ENCODE results near the gene AMZ2.
"Not testable (repeated sequence)": the region's sequence is repeated elsewhere in the genome, so short reads cannot be mapped to it uniquely, and the experiment has no call there.

AMZ2 gene

GRCh38 chr17:68205251-68205807 is 42.5 kb upstream of the AMZ2 start:
- peak; percentile 62 for TF ChIP-seq CTCF (IDR thresholded peaks at IDR 0.05; ENCODE audit: insufficient read depth, low read depth, low read length, missing control alignments)
- DNase-seq (ENCODE audit: low read depth): peak; percentile 85
- H3K4me3 ChIP-seq (ENCODE audit: low read length): peak overlapping the region; percentile 72

DNA sequence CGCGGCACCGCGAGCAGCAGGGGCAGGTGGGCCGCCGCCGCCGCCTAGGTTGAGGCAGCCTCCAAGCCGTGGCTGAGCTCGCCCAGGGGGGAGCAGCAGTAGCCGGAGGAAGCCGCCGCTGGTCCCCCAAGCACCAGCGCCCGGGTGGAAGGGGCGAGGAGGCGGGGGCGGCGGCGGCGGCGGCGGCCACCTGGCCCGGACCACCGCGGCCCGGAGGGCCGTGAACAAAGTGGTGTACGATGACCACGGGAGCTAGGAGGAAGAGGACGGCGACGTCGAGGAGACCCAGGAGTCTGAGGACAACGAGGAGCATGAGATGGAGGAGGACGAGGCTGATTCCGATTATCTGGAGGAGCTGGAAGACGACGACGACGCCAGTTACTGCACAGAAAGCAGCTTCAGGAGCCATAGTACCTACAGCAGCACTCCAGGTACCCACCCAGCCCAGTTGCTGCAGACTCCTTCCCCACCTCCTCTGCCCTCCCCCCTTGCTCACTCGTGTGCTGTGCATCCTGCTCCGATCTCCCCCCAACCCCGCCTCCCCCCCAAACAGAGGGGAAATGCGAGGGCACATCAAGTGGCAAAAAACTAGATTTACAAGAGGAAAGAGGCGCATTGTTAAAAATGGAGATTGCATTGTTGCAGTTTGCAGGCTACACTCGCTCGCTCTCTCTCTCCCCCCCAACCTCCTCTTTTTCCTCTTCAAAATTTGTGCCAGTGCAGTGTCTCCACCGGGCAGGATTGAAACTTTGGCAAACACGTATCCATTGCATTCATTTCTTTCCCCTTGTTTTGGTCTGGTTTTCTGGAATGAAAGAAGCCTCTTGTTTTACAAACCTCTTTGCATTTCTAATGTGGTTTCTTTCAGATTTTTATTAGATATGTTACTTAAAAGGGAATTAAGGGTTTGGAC is 41.8 kb upstream of the AMZ2 start:
- no peak for DNase-seq (ENCODE audit: low read depth)
- H3K4me3 ChIP-seq (ENCODE audit: low read length): peak overlapping the region; percentile 72

DNA sequence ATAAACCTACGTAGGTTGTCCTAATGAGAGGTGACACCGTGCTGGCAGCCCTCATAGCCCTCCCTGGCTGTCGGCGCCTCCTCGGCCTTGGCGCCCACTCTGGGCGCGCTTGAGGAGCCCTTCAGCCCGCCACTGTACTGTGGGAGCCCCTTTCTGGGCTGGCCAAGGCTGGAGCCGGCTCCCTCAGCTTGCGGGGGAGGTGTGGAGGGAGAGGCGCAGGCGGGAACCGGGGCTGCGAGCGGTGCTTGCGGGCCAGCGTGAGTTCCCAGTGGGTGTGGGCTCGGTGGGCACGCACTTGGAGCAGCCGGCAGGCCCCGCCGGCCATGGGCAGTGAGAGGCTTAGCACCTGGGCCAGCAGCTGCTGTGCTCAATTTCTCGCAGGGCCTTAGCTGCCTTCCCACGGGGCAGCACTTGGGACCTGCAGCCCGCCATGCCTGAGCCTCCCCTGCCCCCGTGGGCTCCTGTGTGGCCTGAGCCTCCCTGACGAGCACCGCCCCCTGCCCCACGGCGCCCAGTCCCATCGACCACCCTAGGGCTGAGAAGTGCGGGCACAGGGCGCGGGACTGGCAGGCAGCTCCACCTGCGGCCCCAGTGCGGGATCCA is 40.1 kb upstream of the AMZ2 start:
- no peak overlapping the region for H3K4me3 ChIP-seq (ENCODE audit: low read length)
- DNase-seq (ENCODE audit: low read depth): no peak

More for the DNA sequence above, 41.8 kb upstream of the AMZ2 start:
- no peak for TF ChIP-seq CTCF (IDR thresholded peaks at IDR 0.05; ENCODE audit: insufficient read depth, low read depth, low read length, missing control alignments)

GRCh38 chr17:68208651-68209050 is 39.2 kb upstream of the AMZ2 start:
- DNase-seq (ENCODE audit: low read depth); H3K4me3 ChIP-seq (ENCODE audit: low read length): not testable (repeated sequence)

More for the DNA sequence above, 40.1 kb upstream of the AMZ2 start:
- TF ChIP-seq CTCF (IDR thresholded peaks at IDR 0.05; ENCODE audit: insufficient read depth, low read depth, low read length, missing control alignments): no peak

DNA sequence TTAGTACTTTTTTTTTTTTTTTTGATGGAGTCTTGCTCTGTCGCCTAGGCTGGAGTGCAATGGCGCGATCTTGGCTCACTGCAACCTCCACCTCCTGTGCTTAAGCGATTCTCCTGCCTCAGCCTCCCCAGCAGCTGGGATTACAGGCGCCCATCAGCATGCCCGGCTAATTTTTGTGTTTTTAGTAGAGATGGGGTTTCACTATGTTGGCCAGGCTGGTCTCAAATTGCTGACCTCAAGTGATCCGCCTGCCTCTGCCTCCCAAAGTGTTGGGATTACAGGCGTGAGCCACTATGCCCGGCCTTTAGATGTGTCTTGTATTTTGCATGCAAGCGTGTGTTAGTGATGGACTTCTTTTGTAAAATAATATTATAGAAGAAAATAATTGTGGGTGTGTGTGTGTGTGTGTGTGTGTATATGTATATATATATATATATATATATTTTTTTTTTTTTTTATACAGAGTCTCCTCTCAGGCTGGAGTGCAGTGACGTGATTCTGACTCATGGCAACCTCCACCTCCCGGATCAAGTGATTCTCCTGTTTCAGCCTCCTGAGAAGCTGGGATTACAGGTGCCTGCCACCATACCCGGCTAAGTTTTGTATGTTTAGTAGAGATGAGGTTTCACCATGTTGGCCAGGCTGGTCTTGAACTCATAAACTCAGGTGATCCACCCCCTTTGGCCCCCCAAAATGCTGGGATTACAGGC is 38.5 kb upstream of the AMZ2 start:
- not testable (repeated sequence) for H3K4me3 ChIP-seq (ENCODE audit: low read length)
- peak; percentile 71 for DNase-seq (ENCODE audit: low read depth)

DNA sequence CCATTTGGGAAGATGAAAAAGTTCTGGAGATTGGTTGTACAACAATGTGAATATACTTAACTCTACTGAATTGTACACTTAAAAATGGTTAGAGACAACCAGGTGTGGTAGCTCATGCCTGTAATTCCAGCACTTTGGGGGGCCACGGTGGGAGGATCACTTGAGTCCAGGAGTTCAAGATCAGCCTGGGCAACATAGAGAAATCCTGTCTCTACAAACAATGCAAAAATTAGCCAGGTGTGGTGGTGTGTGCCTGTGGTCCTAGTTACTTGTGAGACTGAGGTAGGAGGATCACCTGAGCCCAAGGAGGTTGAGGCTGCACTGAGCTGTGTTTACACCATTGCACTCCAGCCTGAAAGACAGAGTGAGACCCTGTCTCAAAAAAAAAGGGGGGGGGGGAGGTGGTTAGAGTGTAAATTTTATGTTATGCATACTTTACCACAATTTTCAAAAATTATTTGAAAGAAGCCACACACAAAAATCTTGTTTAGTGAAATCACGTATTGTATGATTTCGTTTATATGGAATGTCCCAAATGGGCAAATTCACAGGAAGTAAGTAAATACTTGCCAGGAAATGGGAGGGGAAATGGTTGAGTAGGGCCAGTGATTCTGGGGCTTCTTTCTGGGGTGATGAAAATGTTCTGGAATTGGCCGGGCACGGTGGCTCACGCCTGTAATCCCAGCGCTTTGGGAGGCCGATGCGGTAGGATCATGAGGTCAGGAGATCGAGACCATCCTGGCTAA is 37.1 kb upstream of the AMZ2 start:
- TF ChIP-seq CTCF (IDR thresholded peaks at IDR 0.05; ENCODE audit: insufficient read depth, low read depth, low read length, missing control alignments): no peak
- H3K4me3 ChIP-seq (ENCODE audit: low read length): no peak overlapping the region
- no peak for DNase-seq (ENCODE audit: low read depth)

DNA sequence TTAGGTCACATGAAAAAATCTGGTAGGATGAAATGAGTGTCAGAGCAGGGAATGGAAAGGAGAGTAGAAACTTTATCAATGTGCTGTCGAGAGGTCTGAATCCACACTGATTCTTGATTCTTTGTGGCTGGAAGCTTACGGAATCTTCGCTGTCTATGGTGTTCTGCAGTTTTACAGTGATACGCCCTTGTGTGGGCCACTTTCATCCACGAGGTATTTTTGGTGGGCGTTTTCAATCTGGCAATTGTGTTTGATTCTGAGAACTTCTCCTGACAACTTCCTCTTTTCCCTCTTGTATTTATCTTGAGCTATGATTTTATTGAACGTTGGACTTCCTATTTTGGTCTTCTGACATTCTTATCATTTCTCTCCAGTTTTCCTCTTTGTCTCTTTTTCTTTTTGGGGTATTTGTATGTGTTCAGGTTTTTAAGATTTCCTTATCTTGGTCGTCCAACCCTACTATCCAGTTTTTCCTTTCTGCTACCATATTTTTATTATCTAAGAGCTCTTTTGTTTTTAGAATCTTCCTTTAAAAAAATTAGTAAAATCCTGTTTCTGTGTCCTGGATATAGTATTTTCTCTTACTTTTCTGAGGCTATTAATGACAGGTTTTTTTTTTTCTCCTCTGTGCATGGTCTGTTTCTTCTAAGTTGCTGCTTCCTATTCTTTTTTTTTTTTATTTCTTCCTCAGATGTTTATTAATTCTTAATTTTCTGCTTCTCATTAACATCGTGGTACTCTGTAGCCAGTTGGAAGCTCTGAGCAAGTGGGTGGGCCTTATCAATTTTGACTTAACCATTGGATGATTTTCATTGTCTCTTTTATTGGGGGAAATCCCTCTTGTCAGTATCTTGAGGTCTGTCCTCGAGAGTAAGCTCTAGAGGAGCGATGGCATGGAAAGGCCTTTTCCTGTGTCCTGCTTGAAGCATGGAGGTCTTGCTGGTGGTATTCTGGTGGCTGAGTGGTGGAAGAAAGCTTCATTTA is 34.1 kb upstream of the AMZ2 start:
- not testable (repeated sequence) for DNase-seq (ENCODE audit: low read depth); H3K4me3 ChIP-seq (ENCODE audit: low read length)

GRCh38 chr17:68215453-68215852 is 32.4 kb upstream of the AMZ2 start:
- not testable (repeated sequence) for H3K4me3 ChIP-seq (ENCODE audit: low read length); DNase-seq (ENCODE audit: low read depth)

DNA sequence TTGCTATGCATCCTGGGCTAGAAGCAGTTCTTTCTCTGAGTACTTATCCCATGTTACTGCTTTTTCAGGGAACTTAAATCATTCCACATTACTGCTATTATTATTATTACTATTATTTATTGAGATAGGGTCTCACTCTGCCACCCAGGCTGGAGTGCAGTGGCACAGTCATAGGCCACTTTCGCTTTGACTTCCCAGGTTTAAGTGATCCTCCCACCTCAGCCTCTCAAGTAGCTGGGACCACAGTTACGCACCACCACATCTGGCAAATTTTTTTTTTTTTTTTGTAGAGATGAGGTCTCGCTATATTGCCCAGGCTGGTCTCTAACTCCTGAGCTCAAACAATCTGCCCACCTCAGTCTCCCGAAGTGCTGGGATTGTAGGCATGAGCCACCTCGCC is 28.4 kb upstream of the AMZ2 start:
- not testable (repeated sequence) for H3K4me3 ChIP-seq (ENCODE audit: low read length); DNase-seq (ENCODE audit: low read depth)

- DNase-seq (ENCODE audit: low read depth); H3K4me3 ChIP-seq (ENCODE audit: low read length): not testable (repeated sequence)
These were observed 27.7 kb upstream of the AMZ2 start for GRCh38 chr17:68220186-68220585.

DNA sequence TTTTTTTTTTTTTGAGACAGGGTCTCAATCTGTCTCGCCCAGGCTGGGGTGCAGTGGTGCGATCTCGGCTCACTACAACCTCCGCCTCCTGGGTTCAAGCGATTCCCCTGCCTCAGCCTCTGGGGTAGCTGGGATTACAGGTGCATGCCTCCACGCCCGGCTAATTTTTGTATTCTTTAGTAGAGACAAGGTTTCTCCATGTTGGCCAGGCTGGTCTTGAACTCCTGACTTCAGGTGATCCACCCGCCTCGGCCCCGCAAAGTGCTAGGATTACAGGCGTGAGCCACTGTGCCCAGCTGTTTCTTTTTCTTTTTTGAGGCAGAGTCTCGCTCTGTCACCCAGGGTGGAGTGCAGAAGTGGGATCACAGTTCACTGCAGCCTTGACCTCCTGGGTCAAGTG is 27.1 kb upstream of the AMZ2 start:
- not testable (repeated sequence) for DNase-seq (ENCODE audit: low read depth); H3K4me3 ChIP-seq (ENCODE audit: low read length)
